Activated effector memory CD4-positive, alpha-beta T cell treated with anti-CD3 and anti-CD28 coated beads, Interleukin-2, amount 50 U/mL, for 16 hours (primary cell): ENCODE results near the gene LACTBL1.

Experiments used
- DNase-seq: peaks from one replicate; pipeline ENCODE4 v3.0.0-alpha.2; 2020

Gene LACTBL1

DNA sequence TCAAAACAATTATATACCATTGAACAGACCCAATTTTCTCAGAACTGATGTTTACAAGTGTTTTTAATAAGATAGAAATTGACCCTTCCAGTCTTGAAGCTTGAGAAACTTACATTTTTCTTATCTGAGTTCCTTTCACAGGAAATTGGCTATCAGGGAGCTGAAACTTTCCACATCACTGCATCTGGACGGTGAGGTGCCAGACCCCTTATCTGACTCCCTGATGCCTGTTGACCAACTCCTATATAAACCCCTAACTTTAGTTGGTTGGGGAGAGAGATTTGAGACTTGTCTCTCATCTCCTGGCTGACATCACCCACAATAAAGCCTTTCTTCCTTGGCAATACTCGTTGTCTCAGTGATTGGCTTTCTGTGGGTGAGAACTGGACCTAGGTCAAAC, 31.4 kb downstream of the LACTBL1 start:
- no peak for DNase-seq

DNA sequence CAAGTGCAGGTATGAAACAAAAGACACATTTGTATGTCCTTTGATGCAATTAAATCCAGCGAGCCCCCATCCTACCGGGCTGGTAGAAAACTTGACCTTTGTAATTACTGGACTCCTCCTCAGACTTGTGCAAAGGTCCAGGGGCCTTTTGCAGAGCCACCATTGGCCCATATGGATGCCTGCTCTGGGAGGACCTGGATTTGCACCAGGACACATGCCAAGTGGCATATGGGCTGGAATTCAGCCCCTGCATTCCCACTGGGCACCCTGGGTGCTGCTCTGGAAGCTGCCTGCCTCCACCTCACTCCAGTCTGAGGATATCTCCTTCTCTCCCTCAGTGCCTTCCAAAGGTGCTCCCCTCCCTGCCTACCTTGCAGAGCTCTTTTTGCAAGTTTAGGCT, 36.0 kb downstream of the LACTBL1 start:
- peak; percentile 16 for DNase-seq

DNA sequence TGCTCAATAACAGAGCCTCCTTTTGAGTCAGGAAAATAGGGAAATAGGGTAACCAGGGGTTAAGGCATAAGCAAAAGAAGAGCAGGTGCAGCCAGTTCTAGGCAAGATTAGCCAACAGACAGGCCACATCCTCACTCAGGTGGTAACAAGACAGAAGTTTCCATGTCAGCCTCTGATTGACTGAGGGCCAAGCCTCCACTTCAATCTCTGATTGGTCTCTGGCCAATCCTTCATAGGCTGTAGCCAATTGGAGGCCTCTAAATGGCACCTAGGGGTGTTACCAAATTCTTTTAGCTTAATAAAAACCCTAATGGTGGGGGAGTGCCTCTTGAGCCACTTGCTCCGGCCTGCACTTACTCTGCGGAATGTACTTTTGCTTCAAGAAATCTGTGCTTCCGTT, 37.2 kb downstream of the LACTBL1 start:
- no peak for DNase-seq

- DNase-seq, result peak; percentile 21
Measured at GRCh38 chr1:22932803-22933470, 39.7 kb downstream of the LACTBL1 start.

DNA sequence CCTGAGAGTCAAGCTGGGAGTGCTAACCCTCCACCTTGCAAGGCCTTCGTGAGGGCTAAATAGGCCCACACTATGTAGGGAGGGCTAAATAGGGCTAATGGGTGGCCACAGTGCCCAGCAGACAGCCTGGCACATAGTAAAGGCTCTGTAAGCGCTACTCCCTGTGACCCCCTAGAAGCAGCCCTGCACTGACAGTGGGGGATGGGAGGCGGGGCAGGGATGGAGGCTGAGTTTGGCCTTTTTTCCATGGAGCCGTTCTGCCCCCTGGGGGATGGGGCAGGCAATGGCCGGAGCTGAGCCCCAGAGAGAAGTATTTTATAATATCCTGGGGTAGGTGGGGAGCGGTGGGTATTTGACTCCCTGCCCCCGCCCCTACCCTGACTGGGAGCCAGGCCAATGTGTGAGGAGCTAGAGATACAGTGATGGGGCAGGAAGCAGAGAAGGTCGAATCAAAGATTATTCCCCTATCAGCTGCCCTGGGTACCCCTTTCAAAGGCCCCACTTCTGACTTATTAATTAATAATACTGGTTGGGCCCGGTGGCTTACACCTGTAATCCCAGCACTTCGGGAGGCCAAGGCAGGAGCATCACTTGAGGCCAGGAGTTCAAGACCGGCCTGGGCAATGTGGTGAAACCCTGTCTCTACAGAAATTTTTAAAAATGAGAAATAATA, 42.3 kb downstream of the LACTBL1 start:
- peak; percentile 66 for DNase-seq

DNA sequence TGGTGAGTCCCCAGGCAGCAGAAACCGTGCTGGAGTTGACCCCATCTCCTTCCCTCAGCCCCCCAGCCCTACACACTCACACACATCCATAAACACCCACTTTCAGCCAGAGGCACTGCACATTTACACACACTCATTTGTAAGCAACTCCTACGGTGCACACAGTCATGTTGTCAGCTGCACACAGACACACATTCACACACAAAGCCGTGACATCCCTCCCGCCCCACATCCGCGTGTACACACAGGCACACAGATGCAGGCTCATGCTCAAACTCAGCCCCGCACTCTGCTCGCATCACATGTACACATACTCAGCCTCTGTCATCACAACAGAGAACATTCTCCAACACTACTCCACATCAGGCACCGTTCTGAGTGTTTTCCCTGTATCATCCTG, 47.6 kb downstream of the LACTBL1 start:
- DNase-seq, result peak; percentile 53

- DNase-seq, result no peak
Measured at GRCh38 chr1:22922640-22923039, 50.0 kb downstream of the LACTBL1 start.

DNA sequence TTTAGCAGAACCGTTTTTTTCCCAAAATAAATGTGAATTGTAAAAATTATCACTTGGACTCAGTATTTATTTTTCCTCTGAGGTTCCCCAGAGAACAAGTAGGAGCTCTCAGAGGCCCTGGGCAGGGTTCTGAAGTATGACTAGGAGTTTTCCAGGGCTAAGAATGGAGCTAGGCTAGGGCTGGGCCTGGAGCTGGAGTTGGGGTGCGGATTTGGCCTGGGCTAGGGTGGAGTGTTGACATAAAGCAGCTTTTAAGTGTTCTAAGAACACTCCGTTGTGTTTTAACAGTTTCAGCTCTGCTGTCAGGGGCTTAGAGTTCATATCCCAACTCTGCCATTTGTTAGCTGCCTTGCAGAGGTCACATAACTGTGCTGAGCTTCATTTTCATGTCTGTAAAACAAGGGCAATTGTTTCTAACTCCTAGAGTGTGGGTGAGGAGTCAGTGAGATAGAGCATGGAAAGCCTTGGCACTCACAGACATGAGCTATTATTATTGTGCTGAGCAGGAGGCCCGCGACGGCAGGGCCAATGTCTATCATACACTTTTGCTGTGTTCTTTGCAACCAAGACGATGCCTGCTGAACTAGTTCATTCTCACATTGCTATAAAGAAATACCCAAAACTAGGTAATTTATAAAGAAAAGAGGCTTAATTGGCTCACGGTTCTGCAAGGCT, 51.1 kb downstream of the LACTBL1 start:
- no peak for DNase-seq

GRCh38 chr1:22920734-22921451, 51.8 kb downstream of the LACTBL1 start:
- DNase-seq, result no peak

- DNase-seq, result no peak
Measured at GRCh38 chr1:22920026-22920733, 52.5 kb downstream of the LACTBL1 start.

GRCh38 chr1:22919341-22920025, 53.2 kb downstream of the LACTBL1 start:
- DNase-seq, result no peak

DNA sequence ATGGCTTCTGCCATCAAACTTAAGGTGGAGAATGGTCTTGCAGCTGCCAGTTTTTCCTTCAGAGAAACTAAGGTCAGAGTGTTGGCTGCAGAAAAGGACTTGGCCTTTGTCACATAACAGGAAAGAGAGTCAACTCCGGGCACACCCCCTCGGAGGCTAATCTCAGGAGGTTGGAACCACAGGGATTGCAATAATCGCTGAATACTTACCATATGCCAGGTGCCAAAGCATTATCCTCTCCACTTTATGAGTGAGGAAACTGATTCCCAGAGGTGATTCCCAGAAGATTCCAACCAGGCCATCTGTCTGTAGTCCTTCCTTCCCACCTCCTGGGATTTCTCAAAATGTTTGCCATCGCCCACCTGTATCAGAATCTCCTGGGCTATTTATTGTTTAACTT, 54.0 kb downstream of the LACTBL1 start:
- no peak for DNase-seq

DNA sequence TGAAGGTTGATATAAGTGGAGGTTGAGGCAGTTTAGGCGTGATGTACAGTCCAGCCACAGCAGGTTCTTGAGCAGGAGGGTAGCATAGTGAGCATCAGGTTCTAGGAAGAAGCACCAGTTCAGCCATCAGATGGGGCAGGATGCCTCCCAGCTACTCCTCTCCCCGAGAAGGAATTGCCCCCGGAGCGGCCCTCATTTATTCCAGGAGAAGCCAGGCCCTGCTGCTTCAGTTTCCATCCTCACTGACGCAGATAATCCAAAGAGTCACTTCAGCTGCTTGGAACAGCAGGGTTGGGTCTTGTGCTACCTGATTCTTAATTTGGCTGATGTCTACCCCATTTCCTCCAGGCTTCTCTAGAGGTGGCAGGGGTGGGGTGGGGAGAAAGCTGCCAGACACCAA, 54.7 kb downstream of the LACTBL1 start:
- no peak for DNase-seq

GRCh38 chr1:22916471-22916820, 56.2 kb downstream of the LACTBL1 start:
- no peak for DNase-seq

- DNase-seq, result no peak
Measured at GRCh38 chr1:22915816-22916470, 56.7 kb downstream of the LACTBL1 start.

DNA sequence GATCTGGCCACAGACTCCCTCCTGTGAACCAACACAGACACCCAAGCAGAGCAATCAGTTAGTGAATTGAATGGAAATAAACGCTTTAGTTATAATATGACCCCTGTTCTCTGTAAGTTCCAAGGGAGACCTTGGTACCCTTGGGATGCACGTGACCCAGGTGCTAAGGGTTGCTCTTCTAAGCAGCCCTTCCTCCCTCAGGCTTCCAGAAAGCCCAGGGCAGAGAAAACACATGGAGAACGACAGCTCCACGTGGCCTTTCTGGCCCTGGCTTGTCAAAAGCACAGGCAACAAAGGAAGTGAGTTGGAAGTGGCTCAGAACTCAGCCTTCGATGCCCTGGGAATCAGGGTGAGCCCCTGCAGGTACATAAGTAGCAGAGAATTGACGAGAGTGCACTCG, 57.4 kb downstream of the LACTBL1 start:
- DNase-seq, result no peak

DNA sequence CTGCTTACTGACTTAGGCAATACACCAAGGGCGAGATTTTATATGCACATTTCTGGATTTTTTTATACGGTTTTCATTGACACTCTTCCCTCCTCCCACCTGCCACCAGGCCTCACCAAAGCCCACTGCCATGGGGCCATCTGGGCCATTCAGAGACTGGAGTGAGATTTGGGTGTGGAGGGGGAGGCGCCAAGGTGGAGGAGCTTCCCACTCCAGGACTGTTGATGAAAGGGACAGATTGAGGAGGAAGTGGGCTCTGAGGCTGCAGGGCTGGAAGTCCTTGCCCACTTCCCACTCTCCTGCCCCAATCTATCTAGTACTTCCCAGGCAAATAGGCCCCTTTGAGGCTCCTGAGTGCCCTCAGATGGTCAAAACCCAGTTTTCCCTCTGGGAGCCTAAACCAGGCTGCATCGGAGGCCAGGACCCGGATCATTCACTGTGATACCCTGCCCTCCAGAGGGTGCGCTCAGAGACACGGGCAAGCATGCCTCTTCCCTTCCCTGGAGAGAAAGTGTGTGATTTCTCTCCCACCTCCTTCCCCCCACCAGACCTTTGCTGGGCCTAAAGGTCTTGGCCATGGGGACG, 57.9 kb downstream of the LACTBL1 start:
- DNase-seq, result no peak

GRCh38 chr1:22914156-22914555, 58.5 kb downstream of the LACTBL1 start:
- no peak for DNase-seq

DNA sequence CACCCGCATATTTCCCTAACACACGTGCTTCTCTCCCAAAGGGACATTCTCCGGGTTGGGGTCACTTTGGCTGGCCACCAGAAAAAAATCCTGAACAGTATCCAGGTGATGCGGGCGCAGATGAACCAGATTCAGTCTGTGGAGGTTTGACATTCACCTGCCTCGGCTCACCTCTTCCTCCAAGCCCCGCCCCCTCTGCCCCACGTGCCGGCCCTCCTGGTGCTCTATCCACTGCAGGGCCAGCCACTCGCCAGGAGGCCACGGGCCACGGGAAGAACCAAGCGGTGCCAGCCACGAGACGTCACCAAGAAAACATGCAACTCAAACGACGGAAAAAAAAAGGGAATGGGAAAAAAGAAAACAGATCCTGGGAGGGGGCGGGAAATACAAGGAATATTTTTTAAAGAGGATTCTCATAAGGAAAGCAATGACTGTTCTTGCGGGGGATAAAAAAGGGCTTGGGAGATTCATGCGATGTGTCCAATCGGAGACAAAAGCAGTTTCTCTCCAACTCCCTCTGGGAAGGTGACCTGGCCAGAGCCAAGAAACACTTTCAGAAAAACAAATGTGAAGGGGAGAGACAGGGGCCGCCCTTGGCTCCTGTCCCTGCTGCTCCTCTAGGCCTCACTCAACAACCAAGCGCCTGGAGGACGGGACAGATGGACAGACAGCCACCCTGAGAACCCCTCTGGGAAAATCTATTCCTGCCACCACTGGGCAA, 59.1 kb downstream of the LACTBL1 start:
- DNase-seq, result no peak

- DNase-seq, result no peak
Measured at GRCh38 chr1:22912311-22912710, 60.4 kb downstream of the LACTBL1 start.
